Vagina (tissue), 2 donors: ENCODE data around the gene BCAS4.

Experiments
- POLR2A ChIP-seq, 2 donors: fragments of 450-650 bp; IDR thresholded peaks; one replicate each; pipeline ENCODE4 v1.6.1; 2017; ENCODE audit warnings: antibody characterized with exemption in 2 of 2, mild to moderate bottlenecking in 2 of 2, moderate library complexity in 2 of 2
- POLR2AphosphoS5 ChIP-seq, 2 donors: sonication (generic); formaldehyde crosslinking; IDR thresholded peaks; one replicate each; pipeline ENCODE4 v1.9.0; 2017; ENCODE audit warnings: antibody characterized with exemption in 2 of 2, mild to moderate bottlenecking in 2 of 2, low read depth in 1 of 2; ENCODE audit not compliant: insufficient read depth in 1 of 2

GRCh38 chr20:50901301-50901700 lies 106.4 kb downstream of the BCAS4 start:
- TF ChIP-seq POLR2AphosphoS5 (IDR thresholded peaks at IDR 0.05; ENCODE audit: insufficient read depth in 1 of 2, low read depth in 1 of 2) (no peak), POLR2A (IDR thresholded peaks at IDR 0.05) (no peak)
